D721Med (cell line): Measurements from ENCODE around the gene GNG12.

Source experiments
- DNase-seq: peaks from one replicate; pipeline ENCODE4 v3.0.0; 2011; ENCODE audit warnings: low spot score; ENCODE audit not compliant: insufficient read length
- FAIRE-seq: peaks from 2 replicates; lab custom pipeline; 2011; peaks lifted over from hg19 to GRCh38; lab: Jason Lieb, UNC
- CTCF ChIP-seq: IDR thresholded peaks from 2 replicates; pipeline ENCODE4 v1.5.1; 2012; ENCODE audit warnings: mild to moderate bottlenecking, control low read depth; ENCODE audit not compliant: insufficient read depth; ENCODE audit errors: missing control alignments

GNG12 gene

GRCh38 chr1:67834246-67834877 lies 1.1 kb upstream of the GNG12 start:
- no peak for DNase-seq
- TF ChIP-seq CTCF = no peak
- FAIRE-seq = no peak

- no peak for DNase-seq
- no peak for TF ChIP-seq CTCF
- FAIRE-seq = no peak
These were observed 304 bp upstream of the GNG12 start for GRCh38 chr1:67833602-67833940.

- no peak for FAIRE-seq
- no peak for TF ChIP-seq CTCF
- DNase-seq = no peak
These were observed 1.3 kb downstream of the GNG12 start for GRCh38 chr1:67831850-67832513.

GRCh38 chr1:67830928-67831830 lies 2.1 kb downstream of the GNG12 start:
- FAIRE-seq (no peak), DNase-seq (no peak)
- TF ChIP-seq CTCF = no peak

GRCh38 chr1:67830226-67830625 lies 3.0 kb downstream of the GNG12 start:
- DNase-seq (no peak), FAIRE-seq (no peak)
- TF ChIP-seq CTCF = no peak

- TF ChIP-seq CTCF = no peak
- FAIRE-seq (no peak), DNase-seq (no peak)
These were observed 5.6 kb downstream of the GNG12 start for GRCh38 chr1:67827688-67828087.

- no peak for TF ChIP-seq CTCF
- no peak for FAIRE-seq
- no peak for DNase-seq
These were observed 7.7 kb downstream of the GNG12 start for GRCh38 chr1:67825591-67825990.
